NCI-H226 (cell line): ENCODE measurements around the gene CNNM1.
A peak's percentile ranks its signal among the peaks of the same experiment; 100 is the strongest.

Source experiments
- DNase-seq: peaks from one replicate; pipeline ENCODE4 v3.0.0-alpha.2; 2015

Gene CNNM1

DNA sequence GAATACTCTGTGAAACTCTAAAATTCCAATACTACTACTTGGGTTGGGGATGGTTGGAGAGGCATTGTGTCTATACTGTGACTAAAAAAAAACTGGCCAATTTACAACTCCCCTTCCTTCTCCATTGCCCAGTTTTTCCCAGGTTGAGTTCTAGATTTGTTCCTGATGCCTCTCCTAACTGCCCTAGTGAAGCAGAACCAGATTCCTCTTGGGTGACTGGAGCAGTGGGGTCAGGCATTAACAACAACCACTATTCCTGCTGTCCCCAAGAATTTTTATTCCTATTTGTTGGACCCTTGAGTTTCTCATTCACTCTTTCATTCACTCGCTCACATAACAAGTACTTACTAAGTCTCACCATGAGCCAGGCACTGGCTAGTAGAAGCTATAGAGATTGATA, 95.5 kb downstream of the CNNM1 start:
- DNase-seq: no peak

DNA sequence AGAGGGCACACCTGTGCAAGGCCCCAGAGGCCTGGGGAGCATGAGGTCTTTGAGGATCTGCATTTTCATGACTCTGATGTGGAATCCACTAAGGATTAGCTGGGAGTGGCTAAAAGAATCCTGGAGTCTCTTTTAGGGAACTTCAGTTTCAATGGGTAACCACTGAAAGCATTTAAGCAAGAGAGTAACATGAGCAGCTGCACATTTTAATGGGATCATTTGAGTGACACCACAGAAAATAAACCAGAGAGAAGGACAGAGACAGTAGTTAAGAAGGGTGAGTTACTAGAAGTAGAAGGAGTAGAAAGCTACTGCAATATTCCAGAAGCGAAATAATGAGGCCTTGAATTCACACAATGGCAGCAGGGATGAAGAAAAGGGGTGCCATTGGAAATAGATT, 96.0 kb downstream of the CNNM1 start:
- DNase-seq: no peak

DNA sequence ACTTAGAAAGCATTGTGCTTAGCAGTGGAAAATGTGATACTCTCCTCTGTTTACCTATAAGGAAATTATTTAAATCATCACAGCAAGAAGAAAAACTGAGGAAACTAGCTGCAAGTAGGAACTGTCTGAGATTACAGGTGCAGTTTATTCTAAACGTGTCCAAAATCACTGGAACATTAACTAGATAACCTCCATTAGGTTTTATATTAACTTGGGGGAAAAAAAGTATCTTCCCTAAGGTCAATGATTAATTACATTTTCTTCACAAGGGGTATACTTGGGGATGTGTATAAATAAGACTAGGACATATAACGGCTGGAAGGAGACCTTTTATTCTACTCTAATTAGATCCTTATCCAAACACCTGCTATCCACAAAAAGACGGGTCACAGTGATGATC, 97.5 kb downstream of the CNNM1 start:
- DNase-seq: no peak

DNA sequence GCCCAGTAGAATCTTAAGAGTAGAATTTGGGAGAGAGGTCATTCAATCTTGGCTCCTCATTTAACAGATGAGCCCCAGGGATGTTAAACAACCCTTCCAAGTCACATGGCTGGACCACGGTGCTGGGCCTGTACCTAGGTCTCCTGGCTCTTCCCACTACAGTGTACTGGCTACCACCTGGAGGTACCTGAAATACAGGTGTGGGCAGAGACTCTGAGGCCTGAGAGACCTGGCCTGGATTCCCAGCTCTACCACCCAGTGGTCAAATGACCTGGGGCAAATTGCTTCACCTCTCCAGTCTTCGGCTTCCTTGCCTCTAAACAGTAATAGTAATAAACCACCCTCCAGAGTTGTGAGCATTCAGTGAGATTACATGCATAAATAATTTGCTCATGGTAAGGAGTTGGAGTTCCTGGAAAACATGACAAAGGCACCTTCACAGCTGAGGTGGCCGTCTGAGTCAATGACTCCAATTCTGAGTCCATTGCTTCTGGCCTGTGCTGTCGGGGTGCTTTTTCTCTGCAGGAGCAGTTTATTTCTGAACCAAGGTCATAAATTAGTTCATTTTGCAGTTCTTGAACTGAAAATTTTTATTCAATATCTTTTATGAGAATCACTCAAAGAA, 98.5 kb downstream of the CNNM1 start:
- DNase-seq: no peak

DNA sequence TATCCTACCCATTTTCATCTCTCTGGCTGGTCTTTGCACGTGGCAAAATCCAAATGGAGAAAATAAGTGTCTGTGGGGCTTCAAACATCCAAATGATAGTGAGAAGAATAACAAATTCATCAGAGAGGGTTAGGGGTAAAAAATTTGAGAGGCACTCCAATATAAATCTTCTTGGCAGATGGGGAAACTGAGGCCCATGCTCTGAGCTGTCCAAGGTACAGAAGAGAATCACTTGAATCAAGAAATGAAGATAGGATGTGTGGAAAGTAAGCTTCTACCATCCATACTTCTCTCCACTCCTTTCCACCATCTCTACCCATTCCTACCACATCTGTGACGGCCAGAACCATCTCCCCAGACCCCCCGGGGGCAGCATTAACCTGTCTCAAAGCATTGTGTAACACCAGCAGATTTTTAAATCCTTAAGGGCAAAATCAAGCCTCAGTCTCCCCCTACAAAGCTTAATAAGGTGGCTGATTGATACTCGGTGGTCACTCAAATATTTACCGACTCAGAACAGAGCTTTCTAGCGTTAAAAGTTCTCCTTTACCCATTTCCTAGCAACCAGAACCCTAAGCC, 100.5 kb downstream of the CNNM1 start:
- no peak for DNase-seq

DNA sequence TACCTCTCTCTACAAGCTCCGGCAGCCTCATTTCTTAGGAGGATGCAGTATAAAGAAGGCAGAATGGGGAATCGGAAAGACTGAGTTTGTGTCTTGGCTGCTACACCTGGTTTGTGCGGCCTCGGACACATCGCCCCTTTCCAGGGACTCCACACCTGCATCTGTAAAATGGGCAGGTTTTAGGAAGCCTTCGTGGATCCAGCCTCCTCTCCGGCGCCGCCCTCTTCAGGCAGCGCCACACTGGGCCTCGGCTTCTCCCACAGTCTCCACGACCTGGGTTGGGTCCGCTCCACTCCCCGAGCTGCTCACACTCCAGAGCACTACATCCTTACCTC, 100.9 kb downstream of the CNNM1 start:
- DNase-seq: no peak

DNA sequence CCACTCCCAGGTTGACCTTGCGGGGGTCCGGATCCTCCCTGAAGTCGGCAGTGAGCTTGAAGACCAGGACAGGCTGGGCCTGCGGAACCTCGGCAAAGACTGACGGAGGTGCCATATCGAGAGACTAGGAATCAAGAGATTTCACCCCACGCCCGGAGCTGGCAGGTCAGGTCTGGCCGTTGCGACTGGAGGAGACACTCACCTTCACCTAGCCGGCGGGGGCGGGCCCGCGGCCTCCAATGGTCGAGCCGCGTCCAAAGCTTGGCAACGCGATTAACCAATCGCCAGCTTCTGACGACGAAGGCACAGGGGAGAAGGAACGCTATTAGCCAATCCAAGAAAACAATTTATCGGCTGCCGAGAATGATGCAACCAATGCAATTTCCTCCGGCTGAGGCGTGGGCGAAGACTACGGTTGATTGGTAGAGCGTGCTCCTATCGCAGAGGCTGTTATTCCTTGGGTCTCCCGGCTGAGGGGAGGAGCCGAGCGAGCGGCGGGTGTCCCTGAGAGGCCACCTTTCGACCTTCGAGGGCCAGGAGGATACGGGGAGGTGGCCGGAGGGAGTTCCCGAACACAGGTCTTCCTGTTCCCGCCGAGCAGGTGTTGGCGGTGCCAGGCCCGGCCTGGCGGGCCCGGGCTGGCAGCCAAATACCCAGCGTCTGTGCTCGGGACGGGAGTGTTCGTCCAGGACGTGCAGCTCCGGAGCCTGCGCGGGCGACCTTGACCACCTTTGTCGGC, 101.5 kb downstream of the CNNM1 start, which contains the start of gene GOT1:
Gene GOT1, minus strand, starts transcription at position 174 of the 739 bp plus-strand sequence. Its CDS starts 59 bp downstream, at position 115.
- DNase-seq: peak; percentile 100

DNA sequence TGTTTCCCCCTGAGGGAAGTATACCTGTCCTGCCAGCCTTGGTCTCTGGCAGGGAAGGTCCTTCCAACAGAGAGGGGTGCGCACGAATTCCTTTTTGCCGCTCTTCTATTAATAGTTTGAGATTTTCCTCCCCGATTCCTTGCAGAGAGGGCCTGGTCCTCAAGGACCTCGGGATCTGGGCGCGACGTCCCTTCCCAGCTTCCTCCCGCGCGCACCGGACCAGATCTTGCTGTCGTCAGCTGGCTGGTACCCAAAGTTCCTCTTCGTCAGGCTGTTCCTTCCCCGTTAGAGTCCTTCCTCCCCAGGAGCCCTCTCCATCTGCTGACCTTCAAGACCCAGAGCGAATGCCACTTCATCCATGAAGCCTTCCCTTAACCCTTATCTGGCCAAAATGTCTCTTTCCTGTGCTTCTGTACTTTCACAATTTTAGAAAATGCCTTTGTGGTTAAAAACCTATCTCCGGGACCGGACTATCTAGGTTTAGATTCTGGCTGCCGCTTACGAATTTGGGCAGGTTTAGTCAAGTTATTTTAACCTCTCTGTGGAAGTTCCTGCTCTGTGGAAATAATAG, 102.1 kb downstream of the CNNM1 start:
- DNase-seq: peak; percentile 47

DNA sequence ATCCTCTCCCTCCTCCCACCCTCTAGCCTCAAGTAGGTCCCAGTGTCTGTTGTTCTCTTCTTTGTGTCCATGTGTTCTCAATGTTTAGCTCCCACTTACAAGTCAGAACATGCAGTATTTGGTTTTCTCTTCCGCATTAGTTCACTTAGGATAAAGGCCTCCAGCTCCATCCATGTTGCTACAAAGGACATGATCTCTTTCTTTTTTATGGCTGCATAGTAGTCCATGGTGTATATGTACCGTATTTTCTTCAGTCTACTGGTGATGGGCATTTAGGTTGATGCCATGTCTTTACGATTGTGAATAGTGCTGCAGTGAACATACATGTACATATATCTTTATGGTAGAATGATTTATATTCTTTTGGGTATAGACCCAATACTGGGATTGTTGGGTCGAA, 102.9 kb downstream of the CNNM1 start:
- DNase-seq: no peak

DNA sequence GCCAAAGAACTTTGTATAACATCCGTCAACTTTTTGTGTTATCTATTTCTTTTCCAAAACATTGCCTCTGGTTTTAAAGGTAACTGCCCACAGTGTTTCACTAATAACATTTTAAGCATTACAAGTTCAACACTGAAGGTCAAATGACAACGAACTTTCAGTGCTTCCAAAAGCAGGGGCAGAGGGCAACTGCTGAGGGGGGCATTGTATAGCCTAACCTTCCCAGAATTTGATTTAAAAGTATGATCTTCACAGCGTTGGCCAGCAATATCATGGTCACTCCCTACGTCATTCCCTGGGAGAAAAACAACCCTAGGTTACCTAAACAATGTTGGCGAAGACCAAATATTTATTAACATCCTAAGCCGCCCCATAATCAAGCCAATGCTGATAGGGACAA, 103.7 kb downstream of the CNNM1 start:
- no peak for DNase-seq

DNA sequence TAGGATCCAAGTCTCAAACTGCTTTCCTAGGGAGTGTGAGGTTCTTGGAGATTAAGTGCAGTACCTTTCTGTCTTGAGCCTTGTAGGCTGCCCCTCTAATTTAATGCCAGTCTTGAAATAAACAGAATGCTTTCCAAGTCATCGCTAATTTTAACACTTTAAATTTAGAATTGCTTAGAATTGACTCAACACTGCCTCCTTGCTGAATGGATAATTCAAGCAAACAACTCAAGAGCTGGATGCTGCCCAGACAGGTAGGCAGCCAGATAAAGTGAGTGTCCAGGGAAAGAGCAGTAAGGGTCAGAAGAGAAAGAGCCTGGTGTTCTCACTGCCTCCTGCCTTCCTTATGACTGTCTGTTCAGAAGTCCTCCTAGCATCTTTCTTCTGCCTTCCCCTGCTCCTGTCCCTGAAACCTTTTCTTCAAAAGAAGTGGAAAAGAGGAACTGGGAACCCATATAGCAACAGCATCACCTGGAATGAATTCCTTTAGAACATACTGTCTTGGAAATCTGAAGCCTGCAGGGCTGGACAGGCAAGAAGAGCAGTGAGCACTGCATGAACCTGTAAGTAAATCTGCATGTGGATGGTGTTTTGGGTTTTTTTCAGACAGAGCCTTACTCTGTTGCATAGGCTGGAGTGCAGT, 104.3 kb downstream of the CNNM1 start:
- peak; percentile 10 for DNase-seq

DNA sequence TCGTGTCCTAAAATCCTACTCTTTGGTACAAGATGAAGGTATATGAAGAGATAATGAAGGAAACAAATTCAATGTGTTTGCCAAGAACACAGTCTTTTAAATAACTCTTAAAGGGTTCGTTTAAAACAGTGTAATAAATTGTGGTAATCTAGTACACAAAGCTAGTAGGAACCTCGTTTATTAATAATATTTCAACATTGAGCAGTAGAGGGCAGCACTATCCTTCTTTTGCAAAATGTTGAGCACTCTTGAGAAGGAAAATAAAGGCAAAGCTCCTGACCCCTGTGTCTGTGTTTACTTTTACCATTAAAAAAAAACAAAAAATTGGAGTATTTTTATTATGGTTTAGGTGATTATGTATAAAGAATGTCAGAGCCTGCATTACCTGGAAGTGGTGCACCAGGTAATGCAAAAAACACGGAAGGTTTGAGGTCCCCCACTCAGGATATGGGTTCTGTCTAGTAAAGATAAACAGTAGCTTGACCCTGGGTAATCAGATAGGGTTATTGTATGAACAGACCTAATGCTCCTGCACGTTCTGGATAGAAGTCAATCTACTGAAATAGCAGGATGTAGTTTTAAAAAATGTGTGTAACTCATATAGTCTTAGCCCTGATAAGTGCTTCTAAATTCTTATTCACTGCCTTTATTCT, 107.0 kb downstream of the CNNM1 start:
- DNase-seq: peak; percentile 4

DNA sequence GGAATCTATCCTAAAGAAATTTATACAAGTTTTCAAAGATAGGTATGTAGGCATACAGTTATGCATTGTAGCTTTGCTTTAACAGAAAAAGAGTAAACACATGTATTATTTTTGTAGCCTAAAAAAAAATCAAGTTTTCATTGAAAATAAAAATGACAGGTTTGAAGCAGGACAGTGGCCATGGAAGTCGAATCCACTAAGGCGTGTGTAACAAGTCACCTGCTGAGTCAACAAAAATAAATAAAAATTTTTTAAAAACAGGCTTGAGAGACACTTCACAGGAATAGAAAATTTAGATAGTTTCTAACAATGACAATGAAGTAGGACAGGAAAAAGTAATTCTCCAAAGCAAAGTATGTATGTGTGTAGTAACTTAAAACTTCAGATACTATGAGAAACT, 109.7 kb downstream of the CNNM1 start:
- DNase-seq: no peak

DNA sequence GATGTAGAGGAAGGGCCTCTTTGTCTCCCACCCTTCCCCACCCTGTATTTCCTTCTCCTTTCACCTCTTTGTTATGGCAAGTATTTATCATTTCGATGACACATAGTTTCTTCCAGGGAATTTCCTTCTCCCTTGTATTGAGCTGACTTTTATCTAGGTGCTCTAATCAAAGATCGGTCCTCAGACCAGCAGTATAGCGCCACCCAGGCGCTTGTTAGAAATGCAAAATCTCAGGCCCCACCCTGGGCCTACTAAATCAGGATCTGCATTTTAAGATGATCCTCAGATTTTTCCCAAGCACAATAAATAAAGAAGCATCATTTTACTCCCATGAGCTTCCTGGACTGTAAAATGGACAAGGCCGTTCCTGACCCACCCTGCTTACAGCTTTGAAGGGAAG, 113.2 kb downstream of the CNNM1 start:
- DNase-seq: no peak

DNA sequence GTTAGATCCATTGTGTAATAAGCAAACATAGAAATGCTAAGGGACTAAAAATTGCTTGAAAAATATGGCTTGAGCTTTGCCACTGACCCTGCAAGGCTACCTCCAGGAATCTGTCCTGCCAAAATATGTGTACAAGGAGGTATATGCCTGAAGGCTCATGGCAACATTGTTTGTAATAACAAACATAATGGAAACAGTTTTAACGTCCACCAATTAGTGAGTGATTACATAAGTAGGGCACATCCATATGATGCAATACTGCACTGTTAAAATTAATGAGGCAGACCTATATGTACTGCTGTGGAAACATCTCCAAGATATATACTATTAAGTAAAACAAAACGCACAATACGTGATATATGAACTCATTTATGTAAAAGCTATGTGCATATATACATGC, 114.3 kb downstream of the CNNM1 start:
- DNase-seq: no peak
